Esophagus muscularis mucosa (tissue), 4 donors: ENCODE data around the gene APOH. TPM values are rescaled to one million over a fixed set of nuclear protein-coding genes. Genes with fewer than 3 reads are reported as not detected.
A peak's percentile ranks its signal among the peaks of the same experiment; 100 is the strongest.

ENCODE experiments used
- DNase-seq: peaks from one replicate; pipeline ENCODE4 v3.0.0-alpha.2; 2017; ENCODE audit errors: extremely low spot score
- H3K27ac ChIP-seq, 4 donors: fragments of 200-600 bp; sonication (generic); replicated peaks in 1 of 4; 1 replicate in 3 of 4; 2 replicates in 1 of 4; pipeline ENCODE4 v1.5.1; 2016 to 2019; ENCODE audit warnings: mild to moderate bottlenecking in 1 of 4
- H3K27me3 ChIP-seq, 4 donors: fragments of 200-600 bp; sonication (generic); one replicate each; pipeline versions ENCODE4 v1.5.1 to v1.6.0; 2016 to 2019
- H3K36me3 ChIP-seq, 4 donors: fragments of 200-600 bp; sonication (generic); one replicate each; pipeline ENCODE4 v1.5.1; 2016 to 2019
- H3K4me1 ChIP-seq, 4 donors: fragments of 200-600 bp; sonication (generic); one replicate each; pipeline ENCODE4 v1.5.1; 2016 to 2019
- H3K4me3 ChIP-seq, 4 donors: fragments of 200-600 bp; sonication (generic); 1 replicate in 2 of 4; 2 replicates in 2 of 4; pipeline ENCODE4 v1.5.1; 2016 to 2019; ENCODE audit warnings: mild to moderate bottlenecking in 4 of 4, moderate library complexity in 1 of 4
- H3K9me3 ChIP-seq, 4 donors: fragments of 200-600 bp; sonication (generic); 1 replicate in 3 of 4; 2 replicates in 1 of 4; pipeline ENCODE4 v1.5.1; 2016 to 2019
- EP300 ChIP-seq: sonication (generic); formaldehyde crosslinking; IDR thresholded peaks from one replicate; pipeline ENCODE4 v1.6.1; 2017; ENCODE audit warnings: antibody characterized with exemption
- POLR2A ChIP-seq: fragments of 450-650 bp; IDR thresholded peaks from one replicate; pipeline ENCODE4 v1.6.1; 2017; ENCODE audit warnings: antibody characterized with exemption, moderate library complexity, mild to moderate bottlenecking, low read depth
- POLR2AphosphoS5 ChIP-seq, 2 donors: sonication (generic); formaldehyde crosslinking; IDR thresholded peaks; one replicate each; pipeline ENCODE4 v1.6.1; 2017; ENCODE audit warnings: antibody characterized with exemption in 2 of 2
- WGBS: methylation state at CpG from one replicate; pipeline ENCODE4 v1.1.5; 2018; 5-methylcytosine and 5-hydroxymethylcytosine counted together
- intact Hi-C: fragments of 100-400 bp; cut with DNase I; formaldehyde crosslinking; loops from one replicate; pipeline ENCODE4 v1.15.1; 2023
- small RNA-seq, 3 donors: library from RNA; depleted of rRNA; stranded (forward); fragments of <200 nt; gene quantifications; one replicate each; pipeline ENCODE3, GENCODE V24; 2016
- total RNA-seq, 4 donors: library from RNA; depleted of rRNA; stranded (reverse); fragments of >200 nt; gene quantifications; one replicate each; pipeline versions ENCODE4 v1.1.0 to v1.2.1, GENCODE V29; 2016
- TF ChIP-seq, protein P1 (sequence below), 3 experiments: fragments of 200-600 bp in 2 of 3; fragments of 450-650 bp in 1 of 3; sonication (generic) in 2 of 3; IDR thresholded peaks; one replicate each; pipeline ENCODE4 v1.5.1; 2017 to 2019; ENCODE audit warnings: antibody characterized with exemption in 3 of 3, mild to moderate bottlenecking in 2 of 3, moderate library complexity in 1 of 3

APOH gene
- total RNA-seq, 4 donors from 2014 or later = not detected

GRCh38 chr17:66167189-66167815, 61.9 kb downstream of the APOH start:
- no peak for TF ChIP-seq EP300
- no peak for TF ChIP-seq POLR2AphosphoS5 (IDR thresholded peaks at IDR 0.05)
- Histone ChIP-seq H3K4me1 (peaks cover 0 to 29% (median 25%) of the 10 kb centered on the region in 4 donors), H3K27me3 (no peaks in the 10 kb centered on the region), H3K27ac (peak overlapping the region; percentile 16 to 57 (median 29)), H3K9me3 (no peaks in the 10 kb centered on the region), H3K4me3 (no peak overlapping the region), H3K36me3 (peaks cover 0 to 10% (median 3%) of the 10 kb centered on the region in 4 donors)
- no peak for DNase-seq
- 49% methylated on average over 5 of the region's 5 CpGs for WGBS
- intact Hi-C loops = loop anchor here (5.0 kb wide), 3 partner anchors 610 to 935 kb away; no protein-coding TSS in a partner anchor

- no peak for DNase-seq
- H3K4me3 ChIP-seq = no peak overlapping the region
- H3K27me3 ChIP-seq = no peaks in the 10 kb centered on the region
- H3K9me3 ChIP-seq = no peaks in the 10 kb centered on the region
- no peak overlapping the region for H3K27ac ChIP-seq
- TF ChIP-seq POLR2AphosphoS5 (IDR thresholded peaks at IDR 0.05) (no peak), EP300 (no peak), POLR2A (no peak)
- TF ChIP-seq, protein P1, sequence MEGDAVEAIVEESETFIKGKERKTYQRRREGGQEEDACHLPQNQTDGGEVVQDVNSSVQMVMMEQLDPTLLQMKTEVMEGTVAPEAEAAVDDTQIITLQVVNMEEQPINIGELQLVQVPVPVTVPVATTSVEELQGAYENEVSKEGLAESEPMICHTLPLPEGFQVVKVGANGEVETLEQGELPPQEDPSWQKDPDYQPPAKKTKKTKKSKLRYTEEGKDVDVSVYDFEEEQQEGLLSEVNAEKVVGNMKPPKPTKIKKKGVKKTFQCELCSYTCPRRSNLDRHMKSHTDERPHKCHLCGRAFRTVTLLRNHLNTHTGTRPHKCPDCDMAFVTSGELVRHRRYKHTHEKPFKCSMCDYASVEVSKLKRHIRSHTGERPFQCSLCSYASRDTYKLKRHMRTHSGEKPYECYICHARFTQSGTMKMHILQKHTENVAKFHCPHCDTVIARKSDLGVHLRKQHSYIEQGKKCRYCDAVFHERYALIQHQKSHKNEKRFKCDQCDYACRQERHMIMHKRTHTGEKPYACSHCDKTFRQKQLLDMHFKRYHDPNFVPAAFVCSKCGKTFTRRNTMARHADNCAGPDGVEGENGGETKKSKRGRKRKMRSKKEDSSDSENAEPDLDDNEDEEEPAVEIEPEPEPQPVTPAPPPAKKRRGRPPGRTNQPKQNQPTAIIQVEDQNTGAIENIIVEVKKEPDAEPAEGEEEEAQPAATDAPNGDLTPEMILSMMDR (IDR thresholded peaks at IDR 0.05) = peak; percentile 75 to 81 (median 76)
- H3K4me1 ChIP-seq = peaks cover 0 to 29% (median 25%) of the 10 kb centered on the region in 4 donors
- peaks cover 0 to 10% (median 3%) of the 10 kb centered on the region in 4 donors for H3K36me3 ChIP-seq
- intact Hi-C loops = loop anchor here (5.0 kb wide), 3 partner anchors 608 to 933 kb away; no protein-coding TSS in a partner anchor
These were observed 63.6 kb downstream of the APOH start for GRCh38 chr17:66165537-66166123.

Small RNAs within 50 kb of the gene (small RNA-seq; reads per million reads assigned to genes)
- 0 to 0.08 (median 0) reads per million in 3 donors for gene RNA5SP444

Other genes starting within 250 kb of the APOH start
- 10 to 100 TPM; 17.0 to 24.7 (median 23.2) TPM for gene CEP112, start 37.3 kb downstream of the APOH start, total RNA-seq
- 10 to 100 TPM; 24.5 to 61.9 (median 40.8) TPM for gene PRKCA, start 73.2 kb upstream of the APOH start, total RNA-seq